ENCODE measurements around the gene PRELID3B. TPM values are rescaled to one million over a fixed set of nuclear protein-coding genes. Genes with fewer than 3 reads are reported as not detected.
A peak's percentile ranks its signal among the peaks of the same experiment; 100 is the strongest.

Gene PRELID3B
- total RNA-seq, 1 donor from 2014 or later: 45.7 TPM

- DNase-seq (ENCODE audit: missing footprints): no peak
- intact Hi-C loops (cut with DNase I): no loop called here
- ATAC-seq: no peak
These were observed 51.7 kb downstream of the PRELID3B start for GRCh38 chr20:58990651-58991445.

- ATAC-seq (no peak), DNase-seq (ENCODE audit: missing footprints) (no peak)
- intact Hi-C loops (cut with DNase I): no loop called here
These were observed 53.4 kb downstream of the PRELID3B start for GRCh38 chr20:58989196-58989595.

GRCh38 chr20:58988565-58988882 lies 54.1 kb downstream of the PRELID3B start:
- intact Hi-C loops (cut with DNase I): no loop called here
- no peak for ATAC-seq
- DNase-seq (ENCODE audit: missing footprints): no peak

DNA sequence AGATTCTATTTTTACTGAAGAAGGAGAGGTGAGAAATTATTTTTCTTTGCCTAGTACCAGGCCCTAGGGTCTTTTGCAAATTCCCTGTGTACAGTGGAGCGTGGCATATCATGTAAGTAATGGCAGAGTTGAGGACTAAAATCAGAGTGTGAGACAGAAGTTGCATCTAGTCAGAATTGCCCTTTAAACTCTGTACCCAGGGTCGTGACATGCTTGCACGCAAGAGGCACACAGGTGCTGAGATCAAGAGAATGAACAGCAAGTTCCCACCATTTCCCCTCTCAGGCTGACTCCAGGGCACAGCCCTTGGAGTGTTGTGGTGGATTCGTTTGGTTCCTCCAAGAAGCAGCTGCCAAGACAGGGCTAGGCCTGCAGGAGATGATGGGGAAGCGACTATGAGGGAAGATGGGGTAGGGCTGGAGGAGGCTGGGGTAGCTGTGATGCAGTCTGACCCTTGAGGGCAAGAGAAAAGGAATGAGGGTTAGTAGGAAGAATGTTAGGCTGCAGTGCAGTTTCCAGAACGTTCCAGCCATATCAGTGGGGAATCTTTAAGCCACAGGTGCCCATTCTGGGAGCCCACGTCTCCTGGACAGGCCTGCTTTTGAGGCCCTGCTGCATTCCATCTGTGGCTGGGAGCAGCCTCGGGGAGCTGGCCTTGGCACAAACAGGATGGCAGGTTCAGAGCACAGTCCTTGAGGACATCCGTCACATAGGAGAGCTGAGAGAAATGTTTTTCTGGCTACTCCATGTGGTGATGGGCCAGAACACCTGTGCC lies 54.6 kb downstream of the PRELID3B start:
- DNase-seq (ENCODE audit: missing footprints) (no peak), ATAC-seq (no peak)
- intact Hi-C loops (cut with DNase I): no loop called here

- no peak for DNase-seq (ENCODE audit: missing footprints)
- ATAC-seq: no peak
- intact Hi-C loops (cut with DNase I): no loop called here
These were observed 55.5 kb downstream of the PRELID3B start for GRCh38 chr20:58986968-58987517.

- no peak for DNase-seq (ENCODE audit: missing footprints)
- intact Hi-C loops (cut with DNase I): no loop called here
- no peak for ATAC-seq
These were observed 56.2 kb downstream of the PRELID3B start for GRCh38 chr20:58986286-58986967.

DNA sequence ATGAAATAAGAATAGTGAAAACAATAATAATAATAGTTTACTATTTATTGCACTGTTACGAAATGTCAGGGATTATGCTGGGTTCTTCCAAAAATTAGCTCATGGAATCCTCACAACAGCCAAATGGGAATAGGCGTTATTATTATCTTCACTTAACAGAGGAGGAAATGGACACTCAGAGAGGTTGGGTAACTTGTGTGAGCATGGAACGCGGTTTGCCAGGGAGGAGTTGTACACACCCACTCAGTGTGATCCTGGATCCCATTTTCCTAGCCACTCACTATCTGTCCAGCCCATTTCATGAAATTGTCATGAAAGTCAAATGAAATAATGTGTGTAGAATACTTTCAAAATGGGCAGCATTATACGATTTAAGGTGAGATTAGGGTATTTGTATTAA lies 56.9 kb downstream of the PRELID3B start:
- no peak for DNase-seq (ENCODE audit: missing footprints)
- intact Hi-C loops (cut with DNase I): no loop called here
- ATAC-seq: peak; percentile 41

DNA sequence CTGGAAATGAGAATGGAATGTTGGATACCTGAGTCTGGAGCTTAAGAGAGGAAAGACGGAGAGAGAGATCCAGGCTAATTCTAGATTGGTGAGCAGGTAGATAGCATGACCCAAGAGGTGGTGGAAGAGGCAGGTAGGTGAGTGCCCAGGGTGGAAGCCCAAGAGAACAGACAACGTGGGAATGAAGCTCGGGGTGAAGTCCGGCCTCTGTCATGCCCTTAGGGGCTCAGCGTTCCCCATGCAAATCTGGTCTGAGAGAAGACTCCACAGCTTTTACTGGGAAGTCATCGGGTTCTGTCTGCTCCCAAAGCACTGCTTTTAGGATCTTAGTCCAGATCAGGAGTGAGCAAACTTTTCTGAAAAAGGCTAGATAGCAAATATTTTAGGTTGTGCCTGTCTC lies 57.9 kb downstream of the PRELID3B start:
- DNase-seq (ENCODE audit: missing footprints) (no peak), ATAC-seq (no peak)
- intact Hi-C loops (cut with DNase I): no loop called here

Other genes starting within 250 kb of the PRELID3B start
- 0.38 TPM for gene GNAS-AS1, start 191.9 kb downstream of the PRELID3B start, total RNA-seq
- 1,475 TPM for gene GNAS, start 190.1 kb downstream of the PRELID3B start, total RNA-seq
- 30.6 TPM for gene NELFCD, start 61.5 kb downstream of the PRELID3B start, total RNA-seq
- gene CTSZ, start 35.5 kb downstream of the PRELID3B start, total RNA-seq: 138 TPM
- gene TUBB1, start 23.4 kb downstream of the PRELID3B start, total RNA-seq: 0.27 TPM
- gene ATP5F1E, start 10.5 kb downstream of the PRELID3B start, total RNA-seq: 132 TPM
- gene ZNF831, start 121.0 kb upstream of the PRELID3B start, total RNA-seq: 0.11 TPM

All from Right ventricle myocardium inferior (tissue), 1 donor.